T-cell (primary cell): ENCODE data around the gene STON2. TPM values are rescaled to one million over a fixed set of nuclear protein-coding genes. Genes with fewer than 3 reads are reported as not detected.

Experiments used
- ATAC-seq, 4 experiments: fragments of 200-7000 bp in 3 of 4; fragments of 150-1000 bp in 1 of 4; cut with Tn5 transposase; replicated peaks in 1 of 4; 1 replicate in 3 of 4; 2 replicates in 1 of 4; pipeline ENCODE4 v1.10.0; 2021; ENCODE audit warnings: moderate library complexity in 3 of 4, mild to moderate bottlenecking in 2 of 4, moderate number of reproducible peaks in 1 of 4
- CTCF ChIA-PET, 2 donors: fragments of 300-600 bp; sonication (Branson Sonifier 250); formaldehyde crosslinking; loops; one replicate each; lab custom pipeline; 2022; ENCODE audit warnings: antibody characterized with exemption in 2 of 2; lab: Charles Lee
- POLR2A ChIA-PET, 2 donors: fragments of 300-600 bp; sonication (Branson Sonifier 250); formaldehyde crosslinking; loops; one replicate each; lab custom pipeline; 2022; ENCODE audit warnings: antibody characterized with exemption in 2 of 2; lab: Charles Lee
- DNase-seq, 35 experiments: peaks; one replicate each; pipeline versions ENCODE4 v3.0.0 to v3.0.0-alpha.2; 2013 to 2023
- H3K27ac ChIP-seq: one replicate; pipeline ENCODE4 v1.5.1; 2013; ENCODE audit warnings: low read length
- H3K27me3 ChIP-seq, 2 experiments: replicated peaks in 1 of 2; 1 replicate in 1 of 2; 2 replicates in 1 of 2; pipeline versions ENCODE4 v1.6.1 to v1.7.0; 2013; ENCODE audit warnings: low read length in 1 of 2, mixed read lengths in 1 of 2; ENCODE audit not compliant: control insufficient read depth in 2 of 2, insufficient read depth in 2 of 2; ENCODE audit errors: extremely low read depth in 1 of 2
- H3K36me3 ChIP-seq, 2 donors: 1 replicate in 1 of 2; 2 replicates in 1 of 2; pipeline versions ENCODE4 v1.6.1 to v1.7.0; 2013; ENCODE audit warnings: low read length in 1 of 2; ENCODE audit not compliant: control insufficient read depth in 2 of 2, insufficient read depth in 1 of 2; ENCODE audit errors: extremely low read depth in 1 of 2
- H3K4me1 ChIP-seq, 2 experiments: 1 replicate in 1 of 2; 2 replicates in 1 of 2; pipeline versions ENCODE4 v1.6.1 to v1.7.0; 2013; ENCODE audit warnings: low read length in 2 of 2, mixed read lengths in 1 of 2; ENCODE audit not compliant: insufficient read depth in 2 of 2, control insufficient read depth in 1 of 2; ENCODE audit errors: extremely low read depth in 1 of 2
- H3K4me3 ChIP-seq, 2 donors: 1 replicate in 1 of 2; 2 replicates in 1 of 2; pipeline versions ENCODE4 v1.5.1 to v1.7.0; 2013; ENCODE audit warnings: mild to moderate bottlenecking in 2 of 2, low read length in 1 of 2, moderate library complexity in 1 of 2; ENCODE audit not compliant: control insufficient read depth in 1 of 2; ENCODE audit errors: extremely low read depth in 1 of 2
- H3K9me3 ChIP-seq: 2 replicates; pipeline ENCODE4 v1.7.0; 2013
- H3K27ac Mint-ChIP-seq, 2 donors: one replicate each; pipeline ENCODE4 v1.8.0; 2020 to 2021; ENCODE audit warnings: mild to moderate bottlenecking in 2 of 2, mixed read lengths in 2 of 2
- H3K27me3 Mint-ChIP-seq, 2 donors: one replicate each; pipeline ENCODE4 v1.8.0; 2021 to 2022; ENCODE audit warnings: mixed read lengths in 2 of 2
- H3K36me3 Mint-ChIP-seq: one replicate; pipeline ENCODE4 v1.8.0; 2021; ENCODE audit warnings: mixed read lengths
- H3K4me1 Mint-ChIP-seq, 3 donors: one replicate each; pipeline ENCODE4 v1.8.0; 2020 to 2022; ENCODE audit warnings: mixed read lengths in 3 of 3, mild to moderate bottlenecking in 1 of 3
- H3K4me3 Mint-ChIP-seq, 3 donors: one replicate each; pipeline ENCODE4 v1.8.0; 2020 to 2022; ENCODE audit warnings: mild to moderate bottlenecking in 3 of 3, mixed read lengths in 3 of 3, moderate library complexity in 3 of 3
- H3K9me3 Mint-ChIP-seq, 3 donors: one replicate each; pipeline ENCODE4 v1.8.0; 2020 to 2022; ENCODE audit warnings: mixed read lengths in 3 of 3
- WGBS: methylation state at CpG from one replicate; pipeline ENCODE4 v1.1.5; 2013; ENCODE audit warnings: missing lambda C conversion rate; ENCODE audit not compliant: insufficient coverage; 5-methylcytosine and 5-hydroxymethylcytosine counted together
- total RNA-seq, 35 experiments: library from RNA in 6 of 35; stranded (reverse) in 6 of 35; fragments of 120-200 nt in 1 of 35; gene quantifications; one replicate each; pipeline versions ENCODE4 v1.2.1 to v1.2.4 and lab custom pipeline; 2013 to 2026

STON2 gene
- total RNA-seq, 5 donors from 2014 or later (not counting 1 experiment from before 2014, with no cell fraction given), result 0.22 to 1.8 (median 0.40) TPM

GRCh38 chr14:81295958-81296923, 103.9 kb downstream of the STON2 start:
- Histone ChIP-seq H3K36me3 (no peaks in the 10 kb centered on the region), H3K27ac (no peak overlapping the region)

GRCh38 chr14:81289516-81289915, 110.6 kb downstream of the STON2 start:
- Mint-ChIP-seq H3K36me3 (no peaks in the 10 kb centered on the region), H3K9me3 (no peaks in the 10 kb centered on the region), H3K27ac (no peak overlapping the region), H3K4me1 (no peaks in the 10 kb centered on the region), H3K27me3 (peaks cover 3 to 15% of the 10 kb centered on the region in 2 donors), H3K4me3 (no peak overlapping the region)
- no peaks in the 10 kb centered on the region for H3K4me1 ChIP-seq
- no peaks in the 10 kb centered on the region for H3K27me3 ChIP-seq
- WGBS, result 100% methylated on average over 2 of the region's 6 CpGs
- no peaks in the 10 kb centered on the region for H3K9me3 ChIP-seq
- no peak overlapping the region for H3K4me3 ChIP-seq
- ChIA-PET POLR2A (no interaction called here), CTCF (no interaction called here)
- H3K36me3 ChIP-seq, result no peaks in the 10 kb centered on the region
- ATAC-seq (no peak), DNase-seq (no peak)
- H3K27ac ChIP-seq, result no peak overlapping the region

More at GRCh38 chr14:81295958-81296923, 103.9 kb downstream of the STON2 start:
- H3K4me1 Mint-ChIP-seq, result no peaks in the 10 kb centered on the region
- WGBS, result 83% methylated on average over 2 of the region's 4 CpGs
- no peaks in the 10 kb centered on the region for H3K4me1 ChIP-seq
- peaks cover 0 to 3% of the 10 kb centered on the region in 2 donors for H3K27me3 Mint-ChIP-seq
- ChIA-PET POLR2A (no interaction called here), CTCF (interaction anchor here in 1 of 2 donors (1.0 kb wide), 1 partner anchor 27 kb away, joined by 3 read pairs; no protein-coding TSS in a partner anchor)
- no peaks in the 10 kb centered on the region for H3K36me3 Mint-ChIP-seq
- H3K9me3 ChIP-seq, result no peaks in the 10 kb centered on the region
- no peak for DNase-seq
- no peak overlapping the region for H3K27ac Mint-ChIP-seq
- ATAC-seq, result no peak
- H3K27me3 ChIP-seq, result no peaks in the 10 kb centered on the region
- no peak overlapping the region for H3K4me3 ChIP-seq
- no peaks in the 10 kb centered on the region for H3K9me3 Mint-ChIP-seq
- H3K4me3 Mint-ChIP-seq, result no peak overlapping the region

- Histone ChIP-seq H3K4me1 (no peaks in the 10 kb centered on the region), H3K27ac (no peak overlapping the region), H3K4me3 (no peak overlapping the region), H3K27me3 (no peaks in the 10 kb centered on the region), H3K9me3 (no peaks in the 10 kb centered on the region), H3K36me3 (no peaks in the 10 kb centered on the region)
- no peaks in the 10 kb centered on the region for H3K4me1 Mint-ChIP-seq
- POLR2A ChIA-PET, result no interaction called here
- H3K27me3 Mint-ChIP-seq, result peaks cover 0 to 15% of the 10 kb centered on the region in 2 donors
- no peaks in the 10 kb centered on the region for H3K36me3 Mint-ChIP-seq
- CTCF ChIA-PET, result interaction anchor here in 1 of 2 donors (0.7 kb wide), 1 partner anchor 17 kb away, joined by 3 read pairs; no protein-coding TSS in a partner anchor
- 70% methylated on average over 4 of the region's 8 CpGs for WGBS
- H3K27ac Mint-ChIP-seq, result no peak overlapping the region
- H3K9me3 Mint-ChIP-seq, result no peaks in the 10 kb centered on the region
- ATAC-seq (no peak), DNase-seq (no peak)
- H3K4me3 Mint-ChIP-seq, result no peak overlapping the region
These were observed 113.4 kb downstream of the STON2 start for GRCh38 chr14:81286574-81287370.

- Histone ChIP-seq H3K36me3 (no peaks in the 10 kb centered on the region), H3K9me3 (no peaks in the 10 kb centered on the region), H3K4me3 (no peak overlapping the region), H3K27me3 (no peaks in the 10 kb centered on the region), H3K27ac (no peak overlapping the region), H3K4me1 (no peaks in the 10 kb centered on the region)
- Mint-ChIP-seq H3K36me3 (no peaks in the 10 kb centered on the region), H3K4me3 (no peak overlapping the region), H3K27me3 (peaks cover 0 to 15% of the 10 kb centered on the region in 2 donors), H3K4me1 (no peaks in the 10 kb centered on the region), H3K27ac (no peak overlapping the region), H3K9me3 (no peaks in the 10 kb centered on the region)
- DNase-seq (no peak), ATAC-seq (no peak)
- ChIA-PET CTCF (no interaction called here), POLR2A (no interaction called here)
- WGBS, result 100% methylated on average over 2 of the region's 2 CpGs
These were observed 114.9 kb downstream of the STON2 start for GRCh38 chr14:81285245-81285644.

GRCh38 chr14:81281332-81281731, 118.8 kb downstream of the STON2 start:
- Mint-ChIP-seq H3K27ac (no peak overlapping the region), H3K27me3 (peaks cover 3 to 13% of the 10 kb centered on the region in 2 donors), H3K9me3 (no peaks in the 10 kb centered on the region), H3K4me3 (no peak overlapping the region), H3K4me1 (no peaks in the 10 kb centered on the region), H3K36me3 (no peaks in the 10 kb centered on the region)
- ATAC-seq, result no peak
- no peak for DNase-seq
- Histone ChIP-seq H3K9me3 (no peaks in the 10 kb centered on the region), H3K27me3 (peaks cover 0 to 5% of the 10 kb centered on the region in 2 experiments), H3K4me1 (no peaks in the 10 kb centered on the region), H3K4me3 (no peak overlapping the region), H3K27ac (no peak overlapping the region), H3K36me3 (no peaks in the 10 kb centered on the region)
- WGBS, result 100% methylated on average over 1 of the region's 1 CpG
- ChIA-PET CTCF (no interaction called here), POLR2A (no interaction called here)

- no peak overlapping the region for H3K27ac Mint-ChIP-seq
- H3K9me3 ChIP-seq, result no peaks in the 10 kb centered on the region
- POLR2A ChIA-PET, result no interaction called here
- DNase-seq, result no peak
- H3K27ac ChIP-seq, result no peak overlapping the region
- H3K27me3 Mint-ChIP-seq, result peaks cover 3 to 13% of the 10 kb centered on the region in 2 donors
- 81% methylated on average over 4 of the region's 9 CpGs for WGBS
- H3K4me3 Mint-ChIP-seq, result no peak overlapping the region
- no peaks in the 10 kb centered on the region for H3K4me1 ChIP-seq
- no peaks in the 10 kb centered on the region for H3K36me3 ChIP-seq
- no peak for ATAC-seq
- H3K4me1 Mint-ChIP-seq, result no peaks in the 10 kb centered on the region
- CTCF ChIA-PET, result no interaction called here
- H3K9me3 Mint-ChIP-seq, result no peaks in the 10 kb centered on the region
- no peak overlapping the region for H3K4me3 ChIP-seq
- peaks cover 0 to 5% of the 10 kb centered on the region in 2 experiments for H3K27me3 ChIP-seq
- no peaks in the 10 kb centered on the region for H3K36me3 Mint-ChIP-seq
These were observed 119.9 kb downstream of the STON2 start for GRCh38 chr14:81280136-81280791.
